Activated CD8-positive, alpha-beta T cell treated with anti-CD3 and anti-CD28 coated beads for 36 hours (primary cell): ENCODE results near the gene PACSIN3. TPM values are rescaled to one million over a fixed set of nuclear protein-coding genes. Genes with fewer than 3 reads are reported as not detected.

Experiments
- ATAC-seq: fragments of 200-7000 bp; cut with Tn5 transposase; one replicate; pipeline ENCODE4 v1.10.0; 2021; ENCODE audit warnings: mild to moderate bottlenecking, moderate library complexity
- CTCF ChIA-PET: fragments of 350-600 bp; sonication (Branson Sonifier 250); formaldehyde crosslinking; loops from one replicate; lab custom pipeline; 2021; ENCODE audit warnings: antibody characterized with exemption; lab: Charles Lee
- POLR2A ChIA-PET: fragments of 350-600 bp; sonication (Branson Sonifier 250); formaldehyde crosslinking; loops from one replicate; lab custom pipeline; 2021; ENCODE audit warnings: antibody characterized with exemption; lab: Charles Lee
- DNase-seq: peaks from one replicate; pipeline ENCODE4 v3.0.0-alpha.2; 2020
- H3K27ac Mint-ChIP-seq: one replicate; pipeline ENCODE4 v1.8.0; 2021; ENCODE audit warnings: mild to moderate bottlenecking, mixed read lengths
- H3K27me3 Mint-ChIP-seq: one replicate; pipeline ENCODE4 v1.8.0; 2021; ENCODE audit warnings: mixed read lengths
- H3K36me3 Mint-ChIP-seq: one replicate; pipeline ENCODE4 v1.8.0; 2021; ENCODE audit warnings: low read depth, mixed read lengths
- H3K4me1 Mint-ChIP-seq: one replicate; pipeline ENCODE4 v1.8.0; 2021; ENCODE audit warnings: low read depth, mixed read lengths
- H3K4me3 Mint-ChIP-seq: one replicate; pipeline ENCODE4 v1.8.0; 2021; ENCODE audit warnings: mild to moderate bottlenecking, moderate library complexity, mixed read lengths
- H3K9me3 Mint-ChIP-seq: one replicate; pipeline ENCODE4 v1.8.0; 2021; ENCODE audit warnings: mixed read lengths
- CTCF ChIP-seq: fragments of 200-600 bp; IDR thresholded peaks from one replicate; pipeline ENCODE4 v1.8.0; 2022; ENCODE audit warnings: antibody characterized with exemption, mild to moderate bottlenecking
- intact Hi-C: fragments of 100-400 bp; cut with micrococcal nuclease; formaldehyde crosslinking; loops from one replicate; pipeline ENCODE4 v1.10.0; 2022
- total RNA-seq, 2 experiments: library from RNA; stranded (reverse); gene quantifications; one replicate each; pipeline ENCODE4 v1.2.3, GENCODE V29; 2021

The PACSIN3 gene
- total RNA-seq, 2 experiments from 2014 or later, result 4.7 to 8.0 TPM

GRCh38 chr11:47233051-47233450 lies 46.8 kb upstream of the PACSIN3 start:
- Mint-ChIP-seq H3K4me3 (no peak overlapping the region), H3K27ac (no peak overlapping the region), H3K27me3 (no peaks in the 10 kb centered on the region), H3K9me3 (no peaks in the 10 kb centered on the region), H3K4me1 (peaks cover 23% of the 10 kb centered on the region), H3K36me3 (peaks cover 63% of the 10 kb centered on the region)
- intact Hi-C loops, result no loop called here
- CTCF ChIA-PET, result interaction anchor here (0.7 to 6.0 kb wide), 5 partner anchors 9 to 32 kb away, joined by 3 to 30 read pairs (median 5); partner anchors contain the start of gene ACP2
- POLR2A ChIA-PET, result interaction anchor here (0.7 to 9.9 kb wide), 7 partner anchors 9 to 320 kb away, joined by 3 to 118 read pairs (median 7); partner anchors contain the start of genes ACP2 and DDB2
- DNase-seq (no peak), ATAC-seq (no peak)
- no peak for TF ChIP-seq CTCF

- H3K27me3 Mint-ChIP-seq, result no peaks in the 10 kb centered on the region
- H3K9me3 Mint-ChIP-seq, result no peaks in the 10 kb centered on the region
- intact Hi-C loops, result no loop called here
- DNase-seq (no peak), ATAC-seq (no peak)
- no peak for TF ChIP-seq CTCF
- ChIA-PET POLR2A (interaction anchor here (8.7 to 9.9 kb wide), 2 partner anchors 14 to 16 kb away, joined by 63 to 118 read pairs; partner anchors contain the start of genes ACP2 and DDB2), CTCF (no interaction called here)
- peaks cover 29% of the 10 kb centered on the region for H3K4me1 Mint-ChIP-seq
- peaks cover 59% of the 10 kb centered on the region for H3K36me3 Mint-ChIP-seq
- no peak overlapping the region for H3K4me3 Mint-ChIP-seq
- no peak overlapping the region for H3K27ac Mint-ChIP-seq
Measured at GRCh38 chr11:47229161-47229560, 42.9 kb upstream of the PACSIN3 start.

GRCh38 chr11:47225552-47226400 lies 39.5 kb upstream of the PACSIN3 start:
- Mint-ChIP-seq H3K27ac (peak overlapping the region; percentile 74), H3K27me3 (no peaks in the 10 kb centered on the region), H3K9me3 (no peaks in the 10 kb centered on the region), H3K4me3 (peak overlapping the region; percentile 38), H3K36me3 (peaks cover 60% of the 10 kb centered on the region), H3K4me1 (peaks cover 29% of the 10 kb centered on the region)
- ChIA-PET POLR2A (interaction anchor here (1.0 to 3.3 kb wide), 4 partner anchors 8 to 23 kb away, joined by 6 to 17 read pairs (median 12); partner anchors contain the start of genes ACP2 and DDB2), CTCF (interaction anchor here (1.2 kb wide), 1 partner anchor 48 kb away, joined by 4 read pairs; no protein-coding TSS in a partner anchor)
- DNase-seq (peak; percentile 54), ATAC-seq (peak; percentile 96)
- TF ChIP-seq CTCF, result no peak
- intact Hi-C loops, result no loop called here

- Mint-ChIP-seq H3K4me3 (no peak overlapping the region), H3K4me1 (peaks cover 47% of the 10 kb centered on the region), H3K27me3 (no peaks in the 10 kb centered on the region), H3K36me3 (peaks cover 60% of the 10 kb centered on the region), H3K9me3 (no peaks in the 10 kb centered on the region), H3K27ac (peak overlapping the region; percentile 46)
- ATAC-seq (no peak), DNase-seq (no peak)
- TF ChIP-seq CTCF, result no peak
- intact Hi-C loops, result no loop called here
- ChIA-PET POLR2A (interaction anchor here (0.9 to 2.6 kb wide), 3 partner anchors 12 to 185 kb away, joined by 3 to 14 read pairs (median 3); no protein-coding TSS in a partner anchor), CTCF (no interaction called here)
Measured at GRCh38 chr11:47222696-47223095, 36.5 kb upstream of the PACSIN3 start.
